Breast epithelium (tissue), 4 donors: ENCODE data around the gene ROR1. TPM values are rescaled to one million over a fixed set of nuclear protein-coding genes. Genes with fewer than 3 reads are reported as not detected.

Source experiments
- DNase-seq, 2 donors: peaks; one replicate each; pipeline ENCODE4 v3.0.0-alpha.2; 2019; ENCODE audit warnings: low spot score in 2 of 2
- H3K27ac ChIP-seq, 2 donors: fragments of 200-600 bp; sonication (generic) in 1 of 2; one replicate each; pipeline ENCODE4 v1.5.1; 2016 to 2019; ENCODE audit warnings: mild to moderate bottlenecking in 1 of 2
- H3K27me3 ChIP-seq, 2 donors: fragments of 200-600 bp; sonication (generic) in 1 of 2; one replicate each; pipeline versions ENCODE4 v1.5.1 to v1.6.0; 2017 to 2019; ENCODE audit warnings: control low read depth in 1 of 2, mild to moderate bottlenecking in 1 of 2
- H3K36me3 ChIP-seq: fragments of 200-600 bp; one replicate; pipeline ENCODE4 v1.5.1; 2019
- H3K4me1 ChIP-seq, 2 donors: fragments of 200-600 bp; sonication (generic); one replicate each; pipeline ENCODE4 v1.5.1; 2016 to 2019; ENCODE audit warnings: control low read depth in 1 of 2
- H3K4me3 ChIP-seq, 3 donors: fragments of 200-600 bp; sonication (generic); 1 replicate in 2 of 3; 2 replicates in 1 of 3; pipeline ENCODE4 v1.5.1; 2016 to 2019; ENCODE audit warnings: mild to moderate bottlenecking in 3 of 3, moderate library complexity in 2 of 3
- H3K9me3 ChIP-seq, 2 donors: fragments of 200-600 bp; sonication (generic) in 1 of 2; one replicate each; pipeline ENCODE4 v1.5.1; 2016 to 2019; ENCODE audit warnings: control low read depth in 1 of 2
- CTCF ChIP-seq, 3 donors: fragments of 450-650 bp; IDR thresholded peaks; one replicate each; pipeline ENCODE4 v1.5.1; 2016 to 2017; ENCODE audit warnings: antibody characterized with exemption in 3 of 3, mild to moderate bottlenecking in 3 of 3, moderate library complexity in 3 of 3
- POLR2A ChIP-seq: fragments of 450-650 bp; IDR thresholded peaks from one replicate; pipeline ENCODE4 v1.6.1; 2016; ENCODE audit warnings: antibody characterized with exemption, mild to moderate bottlenecking, moderate library complexity
- POLR2AphosphoS5 ChIP-seq, 3 donors: sonication (generic); formaldehyde crosslinking; IDR thresholded peaks; one replicate each; pipeline ENCODE4 v1.6.1; 2017; ENCODE audit warnings: antibody characterized with exemption in 3 of 3
- intact Hi-C: fragments of 100-400 bp; cut with DNase I; formaldehyde crosslinking; loops from one replicate; pipeline ENCODE4 v1.15.1; 2023; ENCODE audit warnings: low total_unique reads
- total RNA-seq, 3 donors: library from RNA; depleted of rRNA; stranded (reverse); fragments of >200 nt; gene quantifications; one replicate each; pipeline ENCODE4 v1.1.0, GENCODE V29; 2016

The ROR1 gene
- total RNA-seq, 3 donors from 2014 or later = 5.9 to 11.6 (median 7.7) TPM

DNA sequence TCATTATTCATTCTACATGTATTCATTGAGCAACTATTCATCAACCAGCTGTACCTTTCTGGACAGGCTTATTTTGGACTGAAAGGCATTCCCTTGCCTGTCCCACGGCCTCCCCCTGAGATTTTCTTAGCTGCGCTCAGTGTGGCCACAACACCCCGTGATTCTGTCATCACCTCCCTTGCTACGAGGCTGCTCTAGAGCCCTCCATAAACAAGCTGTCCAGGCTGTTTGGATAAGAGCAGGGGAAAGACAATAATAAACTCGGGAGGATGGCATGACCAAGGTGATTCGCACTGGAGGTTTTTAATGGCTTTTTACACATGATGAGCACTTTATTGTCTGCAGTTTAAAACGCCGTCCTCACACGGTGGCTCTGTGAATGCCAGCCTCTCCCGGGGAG is 139.7 kb downstream of the ROR1 start:
- Histone ChIP-seq H3K27ac (no peak overlapping the region), H3K4me3 (no peak overlapping the region), H3K27me3 (no peaks in the 10 kb centered on the region), H3K36me3 (no peaks in the 10 kb centered on the region), H3K9me3 (no peaks in the 10 kb centered on the region), H3K4me1 (no peaks in the 10 kb centered on the region)
- TF ChIP-seq POLR2A (no peak), CTCF (IDR thresholded peaks at IDR 0.05) (no peak), POLR2AphosphoS5 (IDR thresholded peaks at IDR 0.05) (no peak)
- no peak for DNase-seq
- intact Hi-C loops = no loop called here

- Histone ChIP-seq H3K9me3 (no peaks in the 10 kb centered on the region), H3K36me3 (no peaks in the 10 kb centered on the region), H3K27me3 (no peaks in the 10 kb centered on the region), H3K27ac (no peak overlapping the region), H3K4me1 (no peaks in the 10 kb centered on the region), H3K4me3 (no peak overlapping the region)
- intact Hi-C loops = no loop called here
- TF ChIP-seq CTCF (IDR thresholded peaks at IDR 0.05) (no peak), POLR2AphosphoS5 (IDR thresholded peaks at IDR 0.05) (no peak), POLR2A (no peak)
- DNase-seq = no peak
Measured at GRCh38 chr1:63914241-63914640, 140.4 kb downstream of the ROR1 start.

GRCh38 chr1:63914706-63915105 is 140.9 kb downstream of the ROR1 start:
- H3K27me3 ChIP-seq = no peaks in the 10 kb centered on the region
- intact Hi-C loops = no loop called here
- no peak overlapping the region for H3K4me3 ChIP-seq
- no peaks in the 10 kb centered on the region for H3K36me3 ChIP-seq
- H3K9me3 ChIP-seq = no peaks in the 10 kb centered on the region
- no peak for DNase-seq
- H3K4me1 ChIP-seq = no peaks in the 10 kb centered on the region
- no peak for TF ChIP-seq POLR2AphosphoS5 (IDR thresholded peaks at IDR 0.05)
- TF ChIP-seq CTCF (IDR thresholded peaks at IDR 0.05) = no peak
- no peak for TF ChIP-seq POLR2A
- H3K27ac ChIP-seq = no peak overlapping the region

DNA sequence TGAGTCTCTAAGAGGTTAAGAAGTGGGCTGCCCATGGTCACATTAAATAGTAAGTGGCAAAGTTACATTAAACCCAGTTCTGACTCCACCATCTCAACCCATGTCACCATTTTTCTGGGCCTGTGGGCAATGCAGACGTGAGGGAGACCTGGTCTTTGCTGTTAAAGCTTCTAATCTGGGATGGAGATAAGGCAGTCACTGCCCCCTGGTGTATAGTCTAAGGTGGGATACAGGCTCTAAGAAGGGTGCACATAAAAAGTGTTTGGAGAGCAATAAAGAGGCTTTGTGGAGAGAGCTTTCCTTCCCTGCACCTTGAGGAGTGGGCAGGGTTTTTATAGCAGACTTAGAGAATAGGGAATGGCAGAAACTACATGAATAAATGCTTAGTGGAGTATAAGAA is 141.3 kb downstream of the ROR1 start:
- intact Hi-C loops = no loop called here
- Histone ChIP-seq H3K4me3 (no peak overlapping the region), H3K27me3 (no peaks in the 10 kb centered on the region), H3K9me3 (no peaks in the 10 kb centered on the region), H3K27ac (no peak overlapping the region), H3K36me3 (no peaks in the 10 kb centered on the region), H3K4me1 (no peaks in the 10 kb centered on the region)
- DNase-seq = no peak
- TF ChIP-seq POLR2AphosphoS5 (IDR thresholded peaks at IDR 0.05) = no peak
- TF ChIP-seq POLR2A = no peak

DNA sequence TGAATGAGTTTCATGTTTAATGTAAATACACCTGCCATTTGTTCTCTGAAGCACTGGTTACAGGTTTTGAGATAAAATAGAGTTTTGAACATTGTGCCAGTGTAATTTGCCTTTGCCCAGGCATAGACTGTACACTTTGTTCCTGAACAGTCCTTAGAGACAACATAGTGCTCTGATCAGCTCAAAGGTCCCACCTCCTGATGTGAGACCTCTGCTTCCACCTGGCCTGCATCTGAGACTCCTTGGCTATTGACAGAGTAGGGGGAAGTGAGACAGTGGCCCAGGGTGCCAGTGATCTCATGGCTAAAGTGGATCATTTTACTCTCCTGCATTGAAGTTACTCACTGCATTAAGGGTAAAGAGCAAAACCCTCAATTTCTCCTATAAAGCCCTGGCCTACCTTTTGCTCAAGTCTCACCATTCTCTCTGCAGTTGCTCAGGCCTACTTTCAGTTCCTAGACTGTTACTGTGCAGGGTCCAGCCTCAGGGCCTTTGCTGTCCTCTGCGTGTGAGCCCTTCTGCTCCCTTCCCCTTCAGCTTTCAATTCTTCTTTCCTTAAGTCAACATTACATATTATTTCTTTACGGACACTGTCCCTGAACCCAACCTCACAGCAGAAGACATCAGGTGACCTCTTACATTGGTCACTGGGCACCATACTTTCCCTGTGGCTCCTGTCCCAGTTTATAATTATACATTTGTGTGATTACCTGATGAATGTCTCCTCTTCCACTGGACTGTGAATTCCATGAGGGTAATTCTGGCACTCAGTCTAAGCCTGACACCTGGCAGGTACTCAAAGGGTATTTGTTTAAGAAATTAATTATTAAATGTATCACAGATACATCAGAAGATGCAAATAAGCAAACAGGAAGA is 142.9 kb downstream of the ROR1 start:
- Histone ChIP-seq H3K27me3 (no peaks in the 10 kb centered on the region), H3K27ac (no peak overlapping the region), H3K4me3 (no peak overlapping the region), H3K4me1 (no peaks in the 10 kb centered on the region), H3K9me3 (no peaks in the 10 kb centered on the region), H3K36me3 (no peaks in the 10 kb centered on the region)
- no peak for TF ChIP-seq POLR2A
- TF ChIP-seq CTCF (IDR thresholded peaks at IDR 0.05) = no peak
- no peak for TF ChIP-seq POLR2AphosphoS5 (IDR thresholded peaks at IDR 0.05)
- intact Hi-C loops = no loop called here
- no peak for DNase-seq
